HG02885 (cell line): ENCODE results near the gene TNIK.
"Not testable (repeated sequence)": the region's sequence is repeated elsewhere in the genome, so short reads cannot be mapped to it uniquely, and the experiment has no call there.

Experiments used
- ATAC-seq: cut with Tn5 transposase; IDR thresholded peaks from one replicate; pipeline ENCODE4 v1.9.1; 2021; ENCODE audit warnings: mild to moderate bottlenecking; ENCODE audit not compliant: unreplicated experiment, poor library complexity

Gene TNIK

GRCh38 chr3:171447579-171447891 lies 12.7 kb downstream of the TNIK start:
- not testable (repeated sequence) for ATAC-seq

- no peak for ATAC-seq
Measured at GRCh38 chr3:171446801-171447578, 13.2 kb downstream of the TNIK start.

GRCh38 chr3:171446301-171446700 lies 13.9 kb downstream of the TNIK start:
- no peak for ATAC-seq

DNA sequence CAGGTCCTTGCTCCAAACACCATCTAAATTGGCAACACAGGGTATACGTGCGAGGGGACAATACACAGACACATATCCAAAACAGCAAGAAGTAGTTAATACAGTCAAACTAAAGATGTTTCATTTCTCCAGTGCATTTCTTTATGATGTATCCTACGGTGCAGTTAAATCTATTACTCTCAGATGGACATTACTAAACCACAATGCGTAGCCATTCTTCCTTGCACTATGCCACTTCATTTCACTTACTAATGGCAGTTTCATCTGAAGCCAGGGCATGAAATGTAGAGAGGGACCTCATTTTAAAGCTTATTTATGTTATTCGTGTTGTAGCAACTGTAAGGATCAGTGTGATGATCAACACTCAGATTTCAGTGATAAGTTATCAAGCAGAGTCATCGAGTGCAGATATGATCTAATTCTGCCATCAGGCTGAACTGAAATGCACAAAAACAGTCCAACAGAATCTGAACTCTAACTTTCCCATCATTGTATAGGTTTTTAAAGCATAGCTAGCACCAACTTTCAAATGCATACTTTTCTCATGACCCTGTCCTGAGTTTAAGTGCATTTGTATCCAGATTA lies 14.5 kb downstream of the TNIK start:
- ATAC-seq = no peak

- no peak for ATAC-seq
Measured at GRCh38 chr3:171444001-171444690, 16.1 kb downstream of the TNIK start.

DNA sequence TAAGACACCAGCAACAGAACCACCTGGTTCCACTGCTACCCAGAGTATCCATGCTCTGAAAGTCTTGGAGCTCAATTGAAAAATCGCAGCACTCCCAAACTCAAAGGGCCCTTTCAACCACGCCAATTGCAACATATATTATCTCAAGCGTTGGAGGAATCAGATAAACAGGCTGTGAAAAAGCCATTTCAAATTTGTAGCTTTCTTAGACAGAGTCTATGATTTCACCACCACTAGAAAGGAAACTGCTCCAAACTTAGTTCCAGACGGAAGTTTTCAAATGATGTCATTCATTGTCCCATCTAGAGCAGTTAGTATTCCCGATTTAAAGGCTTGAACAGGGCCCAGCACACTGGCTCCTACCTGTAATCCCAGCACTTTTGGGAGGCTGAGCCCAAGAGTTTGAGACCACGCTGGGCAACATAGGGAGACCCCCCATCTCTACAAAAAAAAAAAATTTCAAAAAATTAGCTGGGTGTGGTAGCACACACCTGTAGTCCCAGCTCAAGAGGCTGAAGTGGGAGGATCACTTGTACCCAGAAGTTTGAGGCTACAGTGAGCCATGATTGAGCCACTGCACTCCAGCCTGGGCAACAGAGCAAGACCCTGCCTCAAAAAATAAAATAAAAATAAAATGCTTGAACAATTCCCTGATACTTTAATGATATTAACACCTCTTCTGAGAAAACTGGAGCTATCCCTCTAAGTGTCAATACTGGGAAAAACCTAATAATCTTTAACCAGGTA lies 16.8 kb downstream of the TNIK start:
- no peak for ATAC-seq

DNA sequence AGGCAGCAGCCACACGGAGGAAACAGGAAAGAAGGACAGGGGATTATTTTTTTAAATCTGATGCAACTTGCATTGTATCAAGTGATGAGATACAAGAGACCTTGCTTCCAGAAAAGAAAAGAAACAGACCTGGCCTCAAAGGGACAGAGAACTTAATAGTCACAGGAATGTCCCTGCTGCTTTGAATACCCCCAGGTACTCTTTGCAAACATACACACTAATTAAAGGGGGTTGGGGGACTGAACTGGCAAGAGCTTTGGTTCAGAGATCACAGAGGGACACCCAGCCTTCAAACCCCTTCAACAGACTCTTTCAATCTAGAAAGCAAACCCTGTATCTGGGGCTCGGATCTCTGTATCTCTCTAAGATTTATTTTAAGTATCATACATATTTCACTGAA lies 18.0 kb downstream of the TNIK start:
- no peak for ATAC-seq

- ATAC-seq = no peak
Measured at GRCh38 chr3:171441381-171441780, 18.8 kb downstream of the TNIK start.

- no peak for ATAC-seq
Measured at GRCh38 chr3:171439996-171440395, 20.2 kb downstream of the TNIK start.

- no peak for ATAC-seq
Measured at GRCh38 chr3:171437115-171437756, 23.0 kb downstream of the TNIK start.

- ATAC-seq = no peak
Measured at GRCh38 chr3:171436380-171436779, 23.8 kb downstream of the TNIK start.

DNA sequence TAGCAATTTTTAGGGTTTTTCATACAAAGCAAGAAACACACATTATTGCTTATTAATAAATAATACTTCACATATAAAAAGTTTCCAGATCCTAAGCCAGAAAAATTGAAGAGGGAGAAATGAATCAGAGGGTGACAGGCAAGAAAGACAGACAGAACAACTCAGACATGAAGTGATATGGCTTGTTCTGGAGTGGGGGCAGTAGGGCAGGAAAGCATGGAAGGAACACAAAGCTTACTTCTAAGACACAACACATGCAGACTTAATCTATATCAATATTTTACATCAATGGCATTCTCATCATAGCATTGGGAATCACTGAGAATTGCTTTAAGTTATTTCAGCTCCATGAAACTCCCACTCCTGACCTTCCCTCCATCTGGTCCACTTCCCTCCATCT lies 24.4 kb downstream of the TNIK start:
- no peak for ATAC-seq

DNA sequence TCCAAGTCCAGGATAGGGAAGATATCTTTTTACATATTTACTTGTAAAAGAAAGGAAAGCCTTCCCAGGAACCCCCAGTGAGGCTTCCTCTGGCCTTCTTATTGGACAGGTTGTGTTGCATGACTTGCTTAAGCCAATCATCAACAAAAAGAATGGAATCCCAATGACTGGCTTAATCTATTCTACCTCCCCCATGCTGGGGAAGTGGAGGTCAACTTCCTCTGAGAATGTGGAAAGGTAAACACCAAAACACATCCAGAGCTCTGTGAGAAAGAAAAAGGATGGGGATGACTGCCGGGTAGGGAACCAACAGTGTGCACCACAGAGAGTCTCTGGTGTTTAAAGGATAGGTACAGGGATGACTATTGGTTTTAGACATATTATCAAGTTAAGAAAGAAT lies 25.1 kb downstream of the TNIK start:
- ATAC-seq = no peak

DNA sequence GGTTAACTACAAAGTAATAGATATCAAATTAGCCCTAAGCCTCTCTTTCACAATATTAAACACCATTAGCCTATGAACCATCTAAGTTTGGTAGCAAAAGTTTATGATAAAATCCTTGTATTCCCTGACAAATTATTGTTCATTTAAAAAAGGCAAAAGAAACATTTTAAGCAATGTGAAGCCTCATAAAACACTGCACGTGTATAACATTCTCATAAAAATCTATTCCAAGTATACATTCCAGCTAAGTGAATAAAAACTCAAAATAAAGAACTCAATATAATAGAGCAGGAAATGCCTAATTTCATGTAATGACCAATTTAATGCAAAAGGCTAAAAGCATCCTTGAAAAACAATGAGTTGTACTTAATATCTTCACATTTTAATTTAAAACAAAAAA lies 27.7 kb downstream of the TNIK start:
- no peak for ATAC-seq

GRCh38 chr3:171431550-171431949 lies 28.7 kb downstream of the TNIK start:
- no peak for ATAC-seq

DNA sequence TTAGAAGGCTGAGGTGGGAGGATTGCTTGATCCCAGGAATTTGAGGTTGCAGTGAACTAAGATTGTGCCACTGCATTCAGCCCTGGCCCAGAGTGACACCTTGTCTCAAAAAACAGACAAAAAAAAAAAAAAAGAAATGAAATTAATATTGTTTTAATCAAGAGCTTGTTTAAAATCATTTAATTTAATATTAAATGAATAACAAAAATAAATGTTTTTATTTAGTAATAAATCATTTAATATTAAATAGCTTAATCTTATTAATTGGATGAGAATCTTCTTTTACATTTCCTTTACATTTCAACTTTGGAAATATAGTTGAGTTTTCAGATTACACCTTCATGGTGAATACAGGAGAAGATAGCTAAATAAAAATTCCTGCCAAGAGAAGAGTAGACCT lies 29.7 kb downstream of the TNIK start:
- ATAC-seq = no peak

GRCh38 chr3:171429635-171430034 lies 30.6 kb downstream of the TNIK start:
- no peak for ATAC-seq

DNA sequence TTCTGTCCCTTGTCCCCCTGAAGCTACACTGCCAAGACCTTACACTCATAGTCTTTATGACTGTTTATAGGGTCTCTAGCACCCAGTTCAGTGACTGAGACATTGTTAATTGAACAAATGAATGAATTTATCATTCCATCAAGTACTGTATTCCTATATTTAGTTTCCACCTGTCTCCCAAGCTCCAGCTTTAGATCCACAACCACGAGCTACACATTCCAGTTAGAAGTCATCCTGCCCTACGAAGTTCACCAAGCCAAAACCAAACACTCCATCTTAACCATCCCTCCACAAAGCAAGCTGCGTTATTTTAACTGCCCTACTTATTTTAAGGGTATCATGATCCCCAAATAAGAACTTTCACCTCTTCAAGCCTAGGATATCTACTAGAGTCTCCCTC lies 31.3 kb downstream of the TNIK start:
- ATAC-seq = no peak

DNA sequence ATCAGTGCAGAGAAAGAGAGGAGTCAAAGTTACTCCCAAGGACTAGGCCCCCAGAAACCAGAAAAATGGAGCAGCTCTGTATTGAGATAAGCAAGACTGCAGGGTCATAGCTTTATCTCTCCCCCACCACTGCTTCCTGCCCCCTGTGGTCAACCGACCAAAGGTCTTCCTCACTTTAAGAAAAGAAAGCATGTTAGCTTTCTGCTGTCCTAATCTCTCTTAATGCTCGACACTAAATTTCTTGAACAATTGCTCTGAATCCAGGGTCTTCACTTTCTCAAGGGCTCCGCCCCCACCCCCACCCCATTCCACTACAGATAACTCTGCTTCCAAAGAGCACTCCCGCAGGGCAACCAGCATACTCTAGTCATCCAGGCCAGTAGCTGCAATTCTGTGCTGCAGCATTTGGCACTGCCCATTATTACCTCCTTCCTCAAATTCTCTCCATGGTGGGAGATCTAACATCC lies 31.9 kb downstream of the TNIK start:
- ATAC-seq = no peak

DNA sequence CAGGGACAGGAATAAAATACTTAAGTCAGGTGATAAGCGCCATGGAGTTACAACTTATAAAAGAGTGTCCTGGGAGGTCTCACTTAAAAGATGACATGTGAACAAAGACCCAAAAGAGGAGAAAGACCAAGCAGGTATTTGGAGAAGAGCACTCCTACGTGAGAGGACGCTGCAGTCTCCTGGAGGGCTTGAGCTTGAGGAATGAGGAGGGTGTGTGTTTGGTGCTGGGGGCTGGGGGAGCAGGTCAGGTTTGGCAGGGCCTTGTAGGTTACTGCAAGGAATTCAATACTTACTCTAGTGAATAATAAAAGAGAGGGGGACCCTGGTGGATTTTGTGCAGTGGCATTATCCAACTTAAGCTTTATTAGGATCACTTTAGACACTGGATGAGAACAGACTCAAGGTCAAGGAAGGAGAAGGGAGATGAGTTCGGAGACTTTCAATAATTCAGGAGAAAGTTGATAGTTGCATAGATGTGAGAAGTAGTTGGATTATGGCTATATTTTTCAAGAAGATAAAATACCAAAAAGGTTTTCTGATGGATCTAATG lies 32.4 kb downstream of the TNIK start:
- ATAC-seq = no peak
